Subcutaneous adipose tissue (tissue), 4 donors: ENCODE results near the gene ADGRA1. TPM values are rescaled to one million over a fixed set of nuclear protein-coding genes. Genes with fewer than 3 reads are reported as not detected.

Experiments
- CTCF ChIP-seq: fragments of 450-650 bp; IDR thresholded peaks from one replicate; pipeline ENCODE4 v1.5.1; 2016; ENCODE audit warnings: low read depth, mild to moderate bottlenecking, control low read depth, antibody characterized with exemption, moderate library complexity
- total RNA-seq, 4 donors: library from RNA; depleted of rRNA; stranded (reverse); fragments of >200 nt; gene quantifications; one replicate each; pipeline ENCODE4 v1.1.0, GENCODE V29; 2016

ADGRA1 gene
- total RNA-seq, 4 donors from 2014 or later: 0.38 TPM; not detected in 3

- no peak for TF ChIP-seq CTCF
Observed at GRCh38 chr10:133107442-133107841, 19.7 kb downstream of the ADGRA1 start.

- TF ChIP-seq CTCF: no peak
Observed at GRCh38 chr10:133109711-133110110, 22.0 kb downstream of the ADGRA1 start.

- TF ChIP-seq CTCF: no peak
Observed at GRCh38 chr10:133110133-133110532, 22.4 kb downstream of the ADGRA1 start.

- no peak for TF ChIP-seq CTCF
Observed at GRCh38 chr10:133110609-133111275, 23.0 kb downstream of the ADGRA1 start.

- no peak for TF ChIP-seq CTCF
Observed at GRCh38 chr10:133113146-133113830, 25.6 kb downstream of the ADGRA1 start.

GRCh38 chr10:133113847-133114246 is 26.1 kb downstream of the ADGRA1 start:
- TF ChIP-seq CTCF: no peak

- no peak for TF ChIP-seq CTCF
Observed at GRCh38 chr10:133114251-133114650, 26.5 kb downstream of the ADGRA1 start.
